Aorta (tissue), 5 donors: ENCODE measurements around the gene SON. TPM values are rescaled to one million over a fixed set of nuclear protein-coding genes. Genes with fewer than 3 reads are reported as not detected.

Experiments
- ATAC-seq: fragments of 200-7000 bp; cut with Tn5 transposase; one replicate; pipeline ENCODE4 v1.9.1; 2022; ENCODE audit warnings: moderate library complexity; ENCODE audit not compliant: low FRiP score
- DNase-seq, 2 donors: peaks; one replicate each; pipeline ENCODE4 v3.0.0-alpha.2; 2020
- H3K27ac ChIP-seq, 2 donors: one replicate each; pipeline ENCODE4 v1.5.1; 2013; ENCODE audit warnings: low read length in 2 of 2, mild to moderate bottlenecking in 2 of 2, moderate library complexity in 2 of 2, control low read depth in 1 of 2, inconsistent platforms in 1 of 2, low read depth in 1 of 2
- H3K27me3 ChIP-seq, 2 donors: one replicate each; pipeline ENCODE4 v1.6.1; 2013; ENCODE audit warnings: control low read depth in 1 of 2, low read length in 1 of 2, mild to moderate bottlenecking in 1 of 2, moderate library complexity in 1 of 2; ENCODE audit not compliant: insufficient read depth in 2 of 2, control insufficient read depth in 1 of 2
- H3K36me3 ChIP-seq, 2 donors: one replicate each; pipeline ENCODE4 v1.6.1; 2013; ENCODE audit warnings: control low read depth in 1 of 2, low read length in 1 of 2, mild to moderate bottlenecking in 1 of 2; ENCODE audit not compliant: insufficient read depth in 2 of 2, control insufficient read depth in 1 of 2
- H3K4me1 ChIP-seq, 2 donors: one replicate each; pipeline ENCODE4 v1.6.1; 2013; ENCODE audit warnings: low read length in 2 of 2, control low read depth in 1 of 2, mild to moderate bottlenecking in 1 of 2, moderate library complexity in 1 of 2; ENCODE audit not compliant: insufficient read depth in 2 of 2, control insufficient read depth in 1 of 2
- H3K4me3 ChIP-seq, 2 donors: one replicate each; pipeline ENCODE4 v1.5.1; 2013; ENCODE audit warnings: low read length in 2 of 2, control low read depth in 1 of 2, mild to moderate bottlenecking in 1 of 2
- H3K9me3 ChIP-seq: one replicate; pipeline ENCODE4 v1.6.1; 2013; ENCODE audit warnings: mild to moderate bottlenecking, low read length; ENCODE audit not compliant: control insufficient read depth
- WGBS, 2 donors: extraction: QIAGEN DNeasy Blood & Tissue Kit; methylation state at CpG; one replicate each; pipeline ENCODE4 v1.1.7; 2013; 5-methylcytosine and 5-hydroxymethylcytosine counted together
- intact Hi-C, 2 donors: fragments of 100-400 bp; cut with DNase I; formaldehyde crosslinking; loops; one replicate each; pipeline versions ENCODE4 v1.14.2 to v1.15.0; 2022
- polyA plus RNA-seq, 2 donors: library from polyadenylated mRNA; stranded (reverse); fragments of 200-250 nt; gene quantifications; one replicate each; pipeline ENCODE4 v1.2.3, GENCODE V29; 2013
- total RNA-seq, 2 donors: library from RNA; stranded (reverse); fragmentation: NEBNext Ultra II Directional; extraction: Animal tissue kit (Norgen Biotek cat#: 25700); gene quantifications; one replicate each; pipeline ENCODE4 v1.2.1, GENCODE V29; 2021
- donor health status: healthy with polysubstance abuse.
- donor health status: Bipolar disorder and iron deficiency.
- donor health status: DM: no; HTN: no; CAD: no.
- donor health status: DM: no; HTN: no; CAD: no.
- donor health status: DM: yes; HTN: yes; CAD: no.

The SON gene
- total and polyA plus RNA-seq, 4 donors, result 57.8 to 350 (median 303) TPM

DNA sequence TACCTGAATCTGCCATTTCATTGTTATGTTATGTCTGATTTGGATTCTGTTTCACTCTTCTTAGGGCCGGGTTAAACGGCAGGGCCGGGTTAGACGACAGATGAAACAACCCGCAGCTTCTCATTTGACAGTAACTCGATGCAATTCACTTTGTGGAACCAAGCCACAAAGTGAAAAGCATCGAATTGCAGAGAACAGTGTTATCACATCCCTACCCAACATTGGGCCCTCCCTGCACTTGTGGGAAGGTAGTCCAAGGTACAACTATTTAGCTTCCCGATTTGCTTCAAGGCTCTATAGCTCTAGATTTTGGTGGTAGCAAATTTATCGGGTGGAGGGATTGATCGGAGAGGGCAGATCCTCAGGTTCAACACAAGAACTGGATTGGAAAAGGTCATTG lies 17.0 kb downstream of the SON start:
- H3K27ac ChIP-seq, result no peak overlapping the region
- WGBS, 2 donors, result 90 to 91% methylated on average over 10 of the region's 10 CpGs
- ATAC-seq (no peak), DNase-seq (no peak)
- no peaks in the 10 kb centered on the region for H3K9me3 ChIP-seq
- H3K4me3 ChIP-seq, result no peak overlapping the region
- no peaks in the 10 kb centered on the region for H3K4me1 ChIP-seq
- intact Hi-C loops, result no loop called here
- H3K36me3 ChIP-seq, result peaks cover 7 to 13% of the 10 kb centered on the region in 2 donors
- no peaks in the 10 kb centered on the region for H3K27me3 ChIP-seq

DNA sequence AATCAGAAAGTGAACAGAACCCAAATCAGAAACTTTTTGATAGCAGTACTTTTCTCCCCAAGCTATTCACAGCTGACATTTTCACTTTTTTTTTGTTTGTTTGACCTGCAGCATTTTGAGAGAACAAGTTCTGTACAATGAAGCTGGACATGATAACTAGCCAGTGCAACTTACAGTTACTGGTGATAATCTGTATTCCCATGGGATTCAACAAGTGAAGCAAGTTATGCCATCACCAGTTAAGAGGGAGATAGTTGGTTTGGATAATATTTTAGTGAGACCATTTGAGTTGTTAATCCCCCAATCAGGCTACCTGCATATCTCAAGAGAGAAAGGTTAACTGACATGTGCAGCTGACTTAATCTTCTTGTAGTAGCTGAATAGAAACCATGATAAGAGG lies 18.1 kb downstream of the SON start:
- DNase-seq, result no peak
- Histone ChIP-seq H3K4me3 (no peak overlapping the region), H3K9me3 (no peaks in the 10 kb centered on the region), H3K36me3 (peaks cover 7 to 9% of the 10 kb centered on the region in 2 donors), H3K27ac (no peak overlapping the region), H3K4me1 (no peaks in the 10 kb centered on the region), H3K27me3 (no peaks in the 10 kb centered on the region)
- ATAC-seq, result no peak
- intact Hi-C loops, result no loop called here

GRCh38 chr21:33561373-33561772 lies 18.5 kb downstream of the SON start:
- Histone ChIP-seq H3K27me3 (no peaks in the 10 kb centered on the region), H3K27ac (no peak overlapping the region), H3K9me3 (no peaks in the 10 kb centered on the region), H3K4me1 (no peaks in the 10 kb centered on the region), H3K4me3 (no peak overlapping the region), H3K36me3 (peaks cover 7 to 9% of the 10 kb centered on the region in 2 donors)
- 53% methylated on average over 2 of the region's 2 CpGs for WGBS, 2 donors
- intact Hi-C loops, result no loop called here
- DNase-seq (no peak), ATAC-seq (no peak)

GRCh38 chr21:33562389-33562788 lies 19.6 kb downstream of the SON start:
- H3K4me1 ChIP-seq, result no peaks in the 10 kb centered on the region
- no peaks in the 10 kb centered on the region for H3K27me3 ChIP-seq
- DNase-seq (no peak), ATAC-seq (no peak)
- 95% methylated on average over 2 of the region's 2 CpGs for WGBS, 2 donors
- no peak overlapping the region for H3K4me3 ChIP-seq
- no peak overlapping the region for H3K27ac ChIP-seq
- H3K36me3 ChIP-seq, result peaks cover 5 to 9% of the 10 kb centered on the region in 2 donors
- no peaks in the 10 kb centered on the region for H3K9me3 ChIP-seq
- intact Hi-C loops, result no loop called here

DNA sequence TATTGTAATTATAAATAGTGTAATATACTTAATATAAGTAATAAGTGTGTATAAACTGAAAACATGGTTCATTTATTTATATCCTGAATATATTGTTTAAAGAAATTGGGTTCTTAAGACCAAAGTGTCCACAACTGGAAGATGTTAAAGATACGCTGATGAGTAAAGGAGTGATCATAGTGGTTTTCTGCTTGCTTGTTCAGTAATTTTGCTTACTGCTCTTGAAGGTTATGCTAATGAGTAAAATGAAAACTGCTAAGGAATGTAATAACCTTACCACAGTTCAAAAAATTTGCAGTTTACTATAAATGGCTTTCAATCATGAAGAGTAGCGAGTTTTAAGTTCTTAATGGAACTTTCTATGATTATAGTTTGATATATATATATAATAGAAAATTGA lies 23.7 kb downstream of the SON start:
- 95 to 98% methylated on average over 2 of the region's 2 CpGs for WGBS, 2 donors

GRCh38 chr21:33567914-33568313 lies 25.1 kb downstream of the SON start:
- WGBS, 2 donors, result 86% methylated on average over 6 of the region's 6 CpGs
- peaks cover 0 to 4% of the 10 kb centered on the region in 2 donors for H3K36me3 ChIP-seq
- ATAC-seq (no peak), DNase-seq (no peak)
- no peak overlapping the region for H3K27ac ChIP-seq
- H3K9me3 ChIP-seq, result no peaks in the 10 kb centered on the region
- intact Hi-C loops, result no loop called here
- no peaks in the 10 kb centered on the region for H3K4me1 ChIP-seq
- no peak overlapping the region for H3K4me3 ChIP-seq
- no peaks in the 10 kb centered on the region for H3K27me3 ChIP-seq

More for the DNA sequence above, 23.7 kb downstream of the SON start:
- H3K36me3 ChIP-seq, result peaks cover 1 to 4% of the 10 kb centered on the region in 2 donors
- intact Hi-C loops, result no loop called here
- H3K4me1 ChIP-seq, result no peaks in the 10 kb centered on the region
- no peaks in the 10 kb centered on the region for H3K9me3 ChIP-seq
- no peak overlapping the region for H3K27ac ChIP-seq
- H3K27me3 ChIP-seq, result no peaks in the 10 kb centered on the region
- DNase-seq (no peak), ATAC-seq (no peak)
- no peak overlapping the region for H3K4me3 ChIP-seq

- Histone ChIP-seq H3K27ac (no peak overlapping the region), H3K9me3 (no peaks in the 10 kb centered on the region), H3K36me3 (peaks cover 0 to 4% of the 10 kb centered on the region in 2 donors), H3K4me1 (no peaks in the 10 kb centered on the region), H3K27me3 (no peaks in the 10 kb centered on the region), H3K4me3 (no peak overlapping the region)
- intact Hi-C loops, result no loop called here
- DNase-seq (no peak), ATAC-seq (no peak)
- 88 to 89% methylated on average over 2 of the region's 2 CpGs for WGBS, 2 donors
Measured at GRCh38 chr21:33568448-33568847, 25.6 kb downstream of the SON start.

GRCh38 chr21:33569991-33570390 lies 27.2 kb downstream of the SON start:
- Histone ChIP-seq H3K27ac (no peak overlapping the region), H3K4me1 (no peaks in the 10 kb centered on the region), H3K9me3 (no peaks in the 10 kb centered on the region), H3K36me3 (peaks cover 0 to 4% of the 10 kb centered on the region in 2 donors), H3K27me3 (no peaks in the 10 kb centered on the region), H3K4me3 (no peak overlapping the region)
- DNase-seq, result no peak
- intact Hi-C loops, result no loop called here
- WGBS, 2 donors, result 81% methylated on average over 5 of the region's 5 CpGs
- ATAC-seq, result no peak

- no peak for DNase-seq
- Histone ChIP-seq H3K4me3 (no peak overlapping the region), H3K9me3 (no peaks in the 10 kb centered on the region), H3K27me3 (no peaks in the 10 kb centered on the region), H3K4me1 (no peaks in the 10 kb centered on the region), H3K27ac (no peak overlapping the region), H3K36me3 (peaks cover 3 to 6% of the 10 kb centered on the region in 2 donors)
- 17 to 20% methylated on average over 3 of the region's 3 CpGs for WGBS, 2 donors
- ATAC-seq, result no peak
- intact Hi-C loops, result no loop called here
Measured at GRCh38 chr21:33572350-33572749, 29.5 kb downstream of the SON start.
